ENCODE measurements around the gene FUT7.
A peak's percentile ranks its signal among the peaks of the same experiment; 100 is the strongest.

FUT7 gene

GRCh38 chr9:137016436-137016835 lies 15.5 kb downstream of the FUT7 start:
- DNase-seq: no peak

- no peak for DNase-seq
These were observed 15.9 kb downstream of the FUT7 start for GRCh38 chr9:137015976-137016375.

GRCh38 chr9:137015540-137015930 lies 16.4 kb downstream of the FUT7 start:
- no peak for DNase-seq

- no peak for DNase-seq
These were observed 16.9 kb downstream of the FUT7 start for GRCh38 chr9:137014776-137015539.

- DNase-seq: no peak
These were observed 17.7 kb downstream of the FUT7 start for GRCh38 chr9:137014166-137014565.

GRCh38 chr9:137013571-137013940 lies 18.3 kb downstream of the FUT7 start:
- no peak for DNase-seq

GRCh38 chr9:137012694-137013570 lies 19.0 kb downstream of the FUT7 start:
- DNase-seq: no peak

- DNase-seq: no peak
These were observed 19.8 kb downstream of the FUT7 start for GRCh38 chr9:137011907-137012675.

- DNase-seq: no peak
These were observed 20.7 kb downstream of the FUT7 start for GRCh38 chr9:137011156-137011555.

GRCh38 chr9:137009938-137010732 lies 21.8 kb downstream of the FUT7 start:
- no peak for DNase-seq

GRCh38 chr9:137009217-137009616 lies 22.7 kb downstream of the FUT7 start:
- DNase-seq: no peak

GRCh38 chr9:137008312-137008711 lies 23.6 kb downstream of the FUT7 start:
- no peak for DNase-seq

- no peak for DNase-seq
These were observed 24.0 kb downstream of the FUT7 start for GRCh38 chr9:137007816-137008270.

GRCh38 chr9:137007108-137007815 lies 24.6 kb downstream of the FUT7 start:
- DNase-seq: no peak

- DNase-seq: no peak
These were observed 25.5 kb downstream of the FUT7 start for GRCh38 chr9:137006116-137007003.

GRCh38 chr9:137004285-137004684 lies 27.6 kb downstream of the FUT7 start:
- peak; percentile 34 for DNase-seq

GRCh38 chr9:137002646-137003041 lies 29.2 kb downstream of the FUT7 start:
- DNase-seq: no peak

GRCh38 chr9:137001857-137002645 lies 29.8 kb downstream of the FUT7 start:
- no peak for DNase-seq

- peak; percentile 65 for DNase-seq
These were observed 31.5 kb downstream of the FUT7 start for GRCh38 chr9:137000177-137000930.

Data from activated CD4-positive, alpha-beta T cell treated with anti-CD3 and anti-CD28 coated beads, Interleukin-2, Interleukin-6, amounts not matched to agents 100 ng/mL and 50 ng/mL, durations not matched to agents 16 hours and 8 hours (primary cell).